SK-N-SH (cell line): ENCODE data around the gene SMYD3. TPM values are rescaled to one million over a fixed set of nuclear protein-coding genes. Genes with fewer than 3 reads are reported as not detected.

Experiments used
- CTCF ChIA-PET: fragments of 300-600, 350-600 bp; formaldehyde crosslinking; extraction: SDS; loops from one replicate; lab custom pipeline; 2021; lab: Yijun Ruan, JAX
- POLR2A ChIA-PET: fragments of 350-600 bp; sonication (Branson Sonifier 250); formaldehyde crosslinking; extraction: SDS; loops from one replicate; lab custom pipeline; 2020; ENCODE audit warnings: antibody characterized with exemption, inconsistent platforms; lab: Yijun Ruan, JAX
- DNase-seq: peaks from one replicate; pipeline ENCODE4 v3.0.0; 2012
- H2AFZ ChIP-seq: fragments of 200-600 bp; sonication (generic); 2 replicates; pipeline ENCODE4 v1.8.1; 2016; ENCODE audit warnings: antibody characterized with exemption, mild to moderate bottlenecking, low read depth
- H3F3A ChIP-seq: fragments of 200-600 bp; sonication (generic); replicated peaks from 2 replicates; pipeline ENCODE3; 2016; ENCODE audit warnings: antibody characterized with exemption, mild to moderate bottlenecking; ENCODE audit not compliant: insufficient read depth
- H3K27ac ChIP-seq, 2 experiments: fragments of 200-500 bp in 1 of 2; fragments of 200-600 bp in 1 of 2; sonication (Bioruptor generic) in 1 of 2; sonication (generic), shearing (Covaris generic) in 1 of 2; 2 replicates each; pipeline versions ENCODE4 v1.5.1 to v1.6.1; 2014 to 2016; ENCODE audit warnings: low read depth in 2 of 2, inconsistent platforms in 1 of 2, low read length in 1 of 2, mild to moderate bottlenecking in 1 of 2, mixed read lengths in 1 of 2
- H3K27me3 ChIP-seq: fragments of 200-600 bp; sonication (generic), shearing (Covaris generic); 2 replicates; pipeline ENCODE4 v1.6.1; 2016; ENCODE audit warnings: mixed run types; ENCODE audit not compliant: insufficient read depth
- H3K36me3 ChIP-seq, 2 experiments: fragments of 200-500 bp in 1 of 2; fragments of 200-600 bp in 1 of 2; sonication (Bioruptor generic) in 1 of 2; sonication (generic) in 1 of 2; replicated peaks in 1 of 2; 2 replicates each; pipeline versions ENCODE3 to v1.5.1; 2014 to 2016; ENCODE audit warnings: low read length in 1 of 2, mild to moderate bottlenecking in 1 of 2; ENCODE audit not compliant: insufficient read depth in 2 of 2, control insufficient read depth in 1 of 2
- H3K4me1 ChIP-seq, 2 experiments: fragments of 200-500 bp in 1 of 2; fragments of 200-600 bp in 1 of 2; sonication (Bioruptor generic) in 1 of 2; sonication (generic), shearing (Covaris generic) in 1 of 2; 2 replicates each; pipeline versions ENCODE4 v1.5.1 to v1.6.1; 2014 to 2016; ENCODE audit warnings: low read depth in 1 of 2, low read length in 1 of 2, mixed run types in 1 of 2; ENCODE audit not compliant: insufficient read depth in 2 of 2, control insufficient read depth in 1 of 2
- H3K4me2 ChIP-seq: fragments of 200-600 bp; sonication (generic), shearing (Covaris generic); 2 replicates; pipeline ENCODE4 v1.6.1; 2017; ENCODE audit warnings: mixed run types
- H3K4me3 ChIP-seq, 2 experiments: fragments of 200-500 bp in 1 of 2; fragments of 200-600 bp in 1 of 2; sonication (Bioruptor generic) in 1 of 2; sonication (generic), shearing (Covaris generic) in 1 of 2; 2 replicates each; pipeline versions ENCODE4 v1.5.1 to v1.8.1; 2014 to 2016; ENCODE audit warnings: low read depth in 2 of 2, inconsistent platforms in 1 of 2, low read length in 1 of 2, mild to moderate bottlenecking in 1 of 2, mixed read lengths in 1 of 2, moderate library complexity in 1 of 2
- H3K79me2 ChIP-seq: fragments of 200-600 bp; sonication (generic); 2 replicates; pipeline ENCODE4 v1.8.1; 2017; ENCODE audit warnings: mild to moderate bottlenecking; ENCODE audit not compliant: insufficient read depth
- H3K9ac ChIP-seq: fragments of 200-600 bp; sonication (generic); 2 replicates; pipeline ENCODE4 v1.6.1; 2017; ENCODE audit warnings: mixed run types
- H3K9me2 ChIP-seq: fragments of 200-600 bp; sonication (generic); 2 replicates; pipeline ENCODE4 v1.6.1; 2017; ENCODE audit warnings: mixed run types
- H3K9me3 ChIP-seq: fragments of 200-600 bp; sonication (generic); 2 replicates; pipeline ENCODE4 v1.6.1; 2017; ENCODE audit warnings: mixed run types, mild to moderate bottlenecking, moderate library complexity
- H4K20me1 ChIP-seq: fragments of 200-600 bp; sonication (generic); 2 replicates; pipeline ENCODE4 v1.6.1; 2017; ENCODE audit warnings: mild to moderate bottlenecking, mixed run types; ENCODE audit not compliant: insufficient read depth
- CHD2 ChIP-seq: fragments of 150-350 bp; IDR thresholded peaks from 2 replicates; pipeline ENCODE4 v1.6.1; 2018; ENCODE audit warnings: low read length; ENCODE audit not compliant: partially characterized antibody
- ELF1 ChIP-seq: IDR thresholded peaks from 2 replicates; pipeline ENCODE4 v1.4.0; 2012
- EP300 ChIP-seq, 2 experiments: IDR thresholded peaks; 2 replicates each; pipeline versions ENCODE4 v1.4.0 to v1.6.1; 2012; ENCODE audit warnings: borderline replicate concordance in 1 of 2, low read depth in 1 of 2, low read length in 1 of 2
- FOXJ3 ChIP-seq: sonication (generic); formaldehyde crosslinking; IDR thresholded peaks from 2 replicates; pipeline ENCODE4 v1.5.1; 2020; ENCODE audit warnings: mild to moderate bottlenecking, missing genetic modification reagents
- FOXM1 ChIP-seq: IDR thresholded peaks from 2 replicates; pipeline ENCODE4 v1.4.0; 2012; ENCODE audit warnings: low read depth, mild to moderate bottlenecking
- GABPA ChIP-seq: IDR thresholded peaks from 2 replicates; pipeline ENCODE4 v1.4.0; 2012; ENCODE audit warnings: low read depth, mild to moderate bottlenecking
- GATA2 ChIP-seq: sonication (generic); formaldehyde crosslinking; IDR thresholded peaks from 2 replicates; pipeline ENCODE4 v1.5.0; 2020; ENCODE audit warnings: mild to moderate bottlenecking, missing genetic modification reagents
- JUND ChIP-seq: IDR thresholded peaks from 2 replicates; pipeline ENCODE4 v1.4.0; 2012
- MEF2A ChIP-seq: IDR thresholded peaks from 2 replicates; pipeline ENCODE4 v1.4.0; 2012; ENCODE audit warnings: low read depth, borderline replicate concordance
- NFIC ChIP-seq: IDR thresholded peaks from 2 replicates; pipeline ENCODE4 v1.4.0; 2012; ENCODE audit warnings: borderline replicate concordance
- NRF1 ChIP-seq: IDR thresholded peaks from 2 replicates; pipeline ENCODE4 v1.6.1; 2012; ENCODE audit warnings: low read depth, mild to moderate bottlenecking, low read length
- POLR2AphosphoS5 ChIP-seq: IDR thresholded peaks from 2 replicates; pipeline ENCODE4 v1.6.1; 2012; ENCODE audit warnings: low read depth, low read length
- RAD21 ChIP-seq: IDR thresholded peaks from 2 replicates; pipeline ENCODE4 v1.6.1; 2012; ENCODE audit warnings: mild to moderate bottlenecking, low read length
- RCOR1 ChIP-seq: fragments of 150-350 bp; IDR thresholded peaks from 2 replicates; pipeline ENCODE4 v1.6.1; 2017; ENCODE audit warnings: antibody characterized with exemption, low read length
- RFX5 ChIP-seq: IDR thresholded peaks from 2 replicates; pipeline ENCODE4 v1.6.1; 2012; ENCODE audit warnings: mild to moderate bottlenecking, improper control_type of control experiment, low read length
- SIN3A ChIP-seq: IDR thresholded peaks from 2 replicates; pipeline ENCODE4 v1.6.1; 2012; ENCODE audit warnings: low read depth, mild to moderate bottlenecking, low read length, moderate library complexity, borderline replicate concordance
- SMC3 ChIP-seq: IDR thresholded peaks from 2 replicates; pipeline ENCODE4 v1.6.1; 2012; ENCODE audit warnings: low read depth, low read length, improper control_type of control experiment
- TCF12 ChIP-seq: IDR thresholded peaks from 2 replicates; pipeline ENCODE4 v1.4.0; 2012
- TEAD4 ChIP-seq: IDR thresholded peaks from 2 replicates; pipeline ENCODE4 v1.4.0; 2012; ENCODE audit warnings: mild to moderate bottlenecking, borderline replicate concordance; ENCODE audit not compliant: insufficient read depth
- WGBS: methylation state at CpG from one replicate; pipeline ENCODE4 v1.1.6; 2017; ENCODE audit warnings: low lambda C conversion rate; 5-methylcytosine and 5-hydroxymethylcytosine counted together
- polyA plus RNA-seq, 3 experiments: library from polyadenylated mRNA; depleted of rRNA; stranded (reverse); fragments of >200 nt; gene quantifications; 2 replicates each; pipeline ENCODE4 v1.2.3, GENCODE V29; 2012
- TF ChIP-seq, protein P1 (sequence below): IDR thresholded peaks from 2 replicates; pipeline ENCODE4 v1.4.0; 2012; ENCODE audit warnings: low read depth
- TF ChIP-seq, protein P2 (sequence below): IDR thresholded peaks from 2 replicates; pipeline ENCODE4 v1.4.0; 2012; ENCODE audit warnings: low read depth, borderline replicate concordance
- TF ChIP-seq, protein P3 (sequence below): fragments of 150-350 bp; IDR thresholded peaks from 2 replicates; pipeline ENCODE4 v1.6.1; 2016; ENCODE audit warnings: mild to moderate bottlenecking, low read depth, low read length
- TF ChIP-seq, protein P4 (sequence below): IDR thresholded peaks from 2 replicates; pipeline ENCODE4 v1.4.0; 2012; ENCODE audit warnings: low read depth, borderline replicate concordance

SMYD3 gene
- polyA plus RNA-seq, 1 of the 3 experiments (the other 2 are of a cell fraction): 31.4 TPM

DNA sequence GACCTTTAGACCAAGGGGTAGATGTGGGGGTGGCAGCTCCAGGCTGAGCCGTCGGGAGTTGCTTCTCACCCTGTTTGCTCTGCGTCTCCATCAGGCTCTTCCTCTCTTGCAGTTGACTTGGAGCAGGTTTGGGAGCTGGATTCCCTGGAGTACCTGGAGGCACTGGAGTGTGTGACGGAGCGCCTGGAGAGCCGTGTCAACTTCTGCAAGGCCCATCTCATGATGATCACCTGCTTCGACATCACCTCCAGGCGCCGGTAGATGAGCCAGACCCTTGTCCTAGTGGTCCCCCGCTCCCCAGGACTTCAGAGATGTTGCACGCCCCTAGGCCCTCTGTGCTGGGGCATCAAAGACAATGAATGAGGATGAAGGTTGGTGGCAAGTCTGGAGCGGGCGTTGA is 804.7 kb downstream of the SMYD3 start:
- Histone ChIP-seq H3K4me3 (no peak overlapping the region), H3K79me2 (no peaks in the 10 kb centered on the region), H3K4me2 (no peak overlapping the region), H3K27ac (no peak overlapping the region; a peak in 1 of 4 replicates), H3K9ac (no peak overlapping the region), H4K20me1 (no peaks in the 10 kb centered on the region)
- 96% methylated on average over 13 of the region's 13 CpGs for WGBS
- POLR2A ChIA-PET: no interaction called here
- TF ChIP-seq NFIC (no peak), POLR2AphosphoS5 (no peak), SIN3A (no peak), FOXM1 (no peak), ELF1 (no peak), TEAD4 (no peak), EP300 (IDR thresholded peaks at IDR 0.05; ENCODE audit: borderline replicate concordance in 1 of 2, low read depth in 1 of 2, low read length in 1 of 2) (no peak), MEF2A (no peak), JUND (no peak), CHD2 (no peak), RFX5 (no peak), NRF1 (no peak), GATA2 (CRISPR knock-in tag) (no peak), TCF12 (no peak), GABPA (no peak)
- TF ChIP-seq, protein P1, sequence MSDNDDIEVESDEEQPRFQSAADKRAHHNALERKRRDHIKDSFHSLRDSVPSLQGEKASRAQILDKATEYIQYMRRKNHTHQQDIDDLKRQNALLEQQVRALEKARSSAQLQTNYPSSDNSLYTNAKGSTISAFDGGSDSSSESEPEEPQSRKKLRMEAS: no peak
- TF ChIP-seq, protein P2, sequence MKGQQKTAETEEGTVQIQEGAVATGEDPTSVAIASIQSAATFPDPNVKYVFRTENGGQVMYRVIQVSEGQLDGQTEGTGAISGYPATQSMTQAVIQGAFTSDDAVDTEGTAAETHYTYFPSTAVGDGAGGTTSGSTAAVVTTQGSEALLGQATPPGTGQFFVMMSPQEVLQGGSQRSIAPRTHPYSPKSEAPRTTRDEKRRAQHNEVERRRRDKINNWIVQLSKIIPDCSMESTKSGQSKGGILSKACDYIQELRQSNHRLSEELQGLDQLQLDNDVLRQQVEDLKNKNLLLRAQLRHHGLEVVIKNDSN: no peak
- TF ChIP-seq, all 33 proteins: peak for 0
- CTCF ChIA-PET: no interaction called here
- no peaks in the 10 kb centered on the region for H3K27me3 ChIP-seq
- H3K9me3 ChIP-seq: no peaks in the 10 kb centered on the region
- no peaks in the 10 kb centered on the region for H3K9me2 ChIP-seq
- H2AFZ ChIP-seq: no peak overlapping the region
- DNase-seq: no peak
- H3K36me3 ChIP-seq: peaks cover 0 to 72% of the 10 kb centered on the region in 2 experiments
- peaks cover 4% of the 10 kb centered on the region for H3F3A ChIP-seq
- peaks cover 7 to 12% of the 10 kb centered on the region in 2 experiments; a peak in 3 of 4 replicates for H3K4me1 ChIP-seq

DNA sequence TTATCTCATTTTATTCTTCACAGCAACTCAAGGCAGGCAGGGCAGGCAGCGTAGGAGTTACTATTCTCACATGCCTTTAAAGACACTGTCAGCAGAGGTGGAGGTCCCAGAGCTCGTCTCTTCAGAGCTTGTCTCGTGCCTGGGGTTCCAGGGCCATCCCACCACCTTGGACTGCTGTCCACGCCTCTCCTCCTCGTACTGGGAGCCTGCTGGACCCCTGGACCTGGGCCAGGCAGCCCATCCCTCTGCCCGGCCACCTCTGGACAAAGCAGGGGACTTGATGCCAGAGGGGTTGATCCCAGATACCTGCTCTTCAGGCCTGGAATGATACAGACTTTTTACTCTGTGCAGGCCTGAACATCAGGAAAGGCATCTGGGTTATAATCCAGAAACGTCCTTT is 805.4 kb downstream of the SMYD3 start:
- no peaks in the 10 kb centered on the region for H4K20me1 ChIP-seq
- H3K9ac ChIP-seq: no peak overlapping the region
- H3K9me3 ChIP-seq: no peaks in the 10 kb centered on the region
- no peak overlapping the region for H2AFZ ChIP-seq
- no peaks in the 10 kb centered on the region for H3K27me3 ChIP-seq
- CTCF ChIA-PET: interaction anchor here (1.2 kb wide), 1 partner anchor 9 kb away, joined by 3 read pairs; no protein-coding TSS in a partner anchor
- peaks cover 7 to 12% of the 10 kb centered on the region in 2 experiments; a peak in 3 of 4 replicates for H3K4me1 ChIP-seq
- H3K4me3 ChIP-seq: no peak overlapping the region
- peaks cover 0 to 65% of the 10 kb centered on the region in 2 experiments for H3K36me3 ChIP-seq
- no peak overlapping the region for H3K4me2 ChIP-seq
- WGBS: 62% methylated on average over 6 of the region's 7 CpGs
- peak overlapping the region in 1 of 2 experiments; percentile 48; a peak in 1 of 4 replicates for H3K27ac ChIP-seq
- no peak for DNase-seq
- H3F3A ChIP-seq: peaks cover 4% of the 10 kb centered on the region
- POLR2A ChIA-PET: no interaction called here
- H3K79me2 ChIP-seq: no peaks in the 10 kb centered on the region
- H3K9me2 ChIP-seq: no peaks in the 10 kb centered on the region
- TF ChIP-seq GABPA (no peak), SMC3 (no peak), NRF1 (no peak), RAD21 (no peak), TCF12 (no peak), RCOR1 (no peak), FOXM1 (no peak), NFIC (no peak), EP300 (IDR thresholded peaks at IDR 0.05; ENCODE audit: borderline replicate concordance in 1 of 2, low read depth in 1 of 2, low read length in 1 of 2) (no peak), FOXJ3 (CRISPR knock-in tag) (no peak)
- TF ChIP-seq, protein P3, sequence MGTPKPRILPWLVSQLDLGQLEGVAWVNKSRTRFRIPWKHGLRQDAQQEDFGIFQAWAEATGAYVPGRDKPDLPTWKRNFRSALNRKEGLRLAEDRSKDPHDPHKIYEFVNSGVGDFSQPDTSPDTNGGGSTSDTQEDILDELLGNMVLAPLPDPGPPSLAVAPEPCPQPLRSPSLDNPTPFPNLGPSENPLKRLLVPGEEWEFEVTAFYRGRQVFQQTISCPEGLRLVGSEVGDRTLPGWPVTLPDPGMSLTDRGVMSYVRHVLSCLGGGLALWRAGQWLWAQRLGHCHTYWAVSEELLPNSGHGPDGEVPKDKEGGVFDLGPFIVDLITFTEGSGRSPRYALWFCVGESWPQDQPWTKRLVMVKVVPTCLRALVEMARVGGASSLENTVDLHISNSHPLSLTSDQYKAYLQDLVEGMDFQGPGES: no peak
- TF ChIP-seq, protein P4, sequence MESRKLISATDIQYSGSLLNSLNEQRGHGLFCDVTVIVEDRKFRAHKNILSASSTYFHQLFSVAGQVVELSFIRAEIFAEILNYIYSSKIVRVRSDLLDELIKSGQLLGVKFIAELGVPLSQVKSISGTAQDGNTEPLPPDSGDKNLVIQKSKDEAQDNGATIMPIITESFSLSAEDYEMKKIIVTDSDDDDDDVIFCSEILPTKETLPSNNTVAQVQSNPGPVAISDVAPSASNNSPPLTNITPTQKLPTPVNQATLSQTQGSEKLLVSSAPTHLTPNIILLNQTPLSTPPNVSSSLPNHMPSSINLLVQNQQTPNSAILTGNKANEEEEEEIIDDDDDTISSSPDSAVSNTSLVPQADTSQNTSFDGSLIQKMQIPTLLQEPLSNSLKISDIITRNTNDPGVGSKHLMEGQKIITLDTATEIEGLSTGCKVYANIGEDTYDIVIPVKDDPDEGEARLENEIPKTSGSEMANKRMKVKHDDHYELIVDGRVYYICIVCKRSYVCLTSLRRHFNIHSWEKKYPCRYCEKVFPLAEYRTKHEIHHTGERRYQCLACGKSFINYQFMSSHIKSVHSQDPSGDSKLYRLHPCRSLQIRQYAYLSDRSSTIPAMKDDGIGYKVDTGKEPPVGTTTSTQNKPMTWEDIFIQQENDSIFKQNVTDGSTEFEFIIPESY: no peak
